Measurements from ENCODE around the gene TMEM74B. TPM values are rescaled to one million over a fixed set of nuclear protein-coding genes. Genes with fewer than 3 reads are reported as not detected.

Gene TMEM74B
- total and polyA plus RNA-seq, 4 donors = 2.3 to 10.9 (median 7.6) TPM

GRCh38 chr20:1191299-1191698 lies 6.5 kb upstream of the TMEM74B start:
- DNase-seq = peak; percentile 70 to 94 (median 89)
- Histone ChIP-seq H3K4me1 (ENCODE audit: control insufficient read depth in 5 of 5, insufficient read depth in 5 of 5, low read length in 5 of 5) (peaks cover 0 to 40% (median 8%) of the 10 kb centered on the region in 5 donors), H3K4me3 (no peak overlapping the region), H3K9me3 (ENCODE audit: control insufficient read depth in 4 of 4, insufficient read depth in 3 of 4, low read length in 3 of 4) (peaks cover 0 to 5% (median 2%) of the 10 kb centered on the region in 4 donors), H3K27ac (ENCODE audit: low read depth in 1 of 2, low read length in 1 of 2) (no peak overlapping the region), H3K36me3 (ENCODE audit: control insufficient read depth in 4 of 4, insufficient read depth in 4 of 4, low read length in 4 of 4) (peaks cover 0 to 2% (median 0%) of the 10 kb centered on the region in 4 donors), H3K9ac (ENCODE audit: insufficient read depth in 1 of 2, low read length in 2 of 2) (no peak overlapping the region), H3K27me3 (ENCODE audit: control insufficient read depth in 3 of 3, insufficient read depth in 3 of 3, low read length in 2 of 3) (peaks cover 0 to 9% (median 2%) of the 10 kb centered on the region in 3 donors)
- 82 to 88% methylated on average over 3 of the region's 3 CpGs for WGBS, 2 donors
- TF ChIP-seq CTCF (IDR thresholded peaks at IDR 0.05; ENCODE audit: control extremely low read depth, extremely low read depth) = no peak
- ATAC-seq (ENCODE audit: insufficient read depth, low FRiP score) = no peak

GRCh38 chr20:1190847-1191246 lies 6.1 kb upstream of the TMEM74B start:
- WGBS, 2 donors = 78 to 84% methylated on average over 3 of the region's 3 CpGs
- H3K4me1 ChIP-seq (ENCODE audit: control insufficient read depth in 5 of 5, insufficient read depth in 5 of 5, low read length in 5 of 5) = peaks cover 0 to 44% (median 8%) of the 10 kb centered on the region in 5 donors
- H3K9ac ChIP-seq (ENCODE audit: insufficient read depth in 1 of 2, low read length in 2 of 2) = no peak overlapping the region
- peaks cover 0 to 2% (median 0%) of the 10 kb centered on the region in 4 donors for H3K36me3 ChIP-seq (ENCODE audit: control insufficient read depth in 4 of 4, insufficient read depth in 4 of 4, low read length in 4 of 4)
- ATAC-seq (ENCODE audit: insufficient read depth, low FRiP score) = no peak
- H3K27me3 ChIP-seq (ENCODE audit: control insufficient read depth in 3 of 3, insufficient read depth in 3 of 3, low read length in 2 of 3) = peaks cover 0 to 9% (median 2%) of the 10 kb centered on the region in 3 donors
- peaks cover 0 to 5% (median 2%) of the 10 kb centered on the region in 4 donors for H3K9me3 ChIP-seq (ENCODE audit: control insufficient read depth in 4 of 4, insufficient read depth in 3 of 4, low read length in 3 of 4)
- no peak overlapping the region for H3K4me3 ChIP-seq
- peak in 2 of 3 donors; percentile 41 to 48 for DNase-seq
- TF ChIP-seq CTCF (IDR thresholded peaks at IDR 0.05; ENCODE audit: control extremely low read depth, extremely low read depth) = no peak
- no peak overlapping the region for H3K27ac ChIP-seq (ENCODE audit: low read depth in 1 of 2, low read length in 1 of 2)

GRCh38 chr20:1189827-1190226 lies 5.0 kb upstream of the TMEM74B start:
- WGBS, 2 donors = 4 to 53% methylated on average over 1 of the region's 1 CpG
- no peak for TF ChIP-seq CTCF (IDR thresholded peaks at IDR 0.05; ENCODE audit: control extremely low read depth, extremely low read depth)
- ATAC-seq (ENCODE audit: insufficient read depth, low FRiP score) = no peak

GRCh38 chr20:1188347-1188746 lies 3.6 kb upstream of the TMEM74B start:
- ATAC-seq (ENCODE audit: insufficient read depth, low FRiP score) (no peak), DNase-seq (no peak)
- Histone ChIP-seq H3K4me1 (ENCODE audit: control insufficient read depth in 5 of 5, insufficient read depth in 5 of 5, low read length in 5 of 5) (peaks cover 0 to 54% (median 11%) of the 10 kb centered on the region in 5 donors), H3K9me3 (ENCODE audit: control insufficient read depth in 4 of 4, insufficient read depth in 3 of 4, low read length in 3 of 4) (peaks cover 0 to 5% (median 2%) of the 10 kb centered on the region in 4 donors), H3K9ac (ENCODE audit: insufficient read depth in 1 of 2, low read length in 2 of 2) (peak overlapping the region in 1 of 2 donors; percentile 11), H3K27me3 (ENCODE audit: control insufficient read depth in 3 of 3, insufficient read depth in 3 of 3, low read length in 2 of 3) (peaks cover 0 to 21% (median 7%) of the 10 kb centered on the region in 3 donors), H3K4me3 (no peak overlapping the region), H3K27ac (ENCODE audit: low read depth in 1 of 2, low read length in 1 of 2) (peak overlapping the region in 1 of 2 donors; percentile 74), H3K36me3 (ENCODE audit: control insufficient read depth in 4 of 4, insufficient read depth in 4 of 4, low read length in 4 of 4) (peaks cover 0 to 2% (median 0%) of the 10 kb centered on the region in 4 donors)
- WGBS, 2 donors = 93 to 94% methylated on average over 1 of the region's 1 CpG
- TF ChIP-seq CTCF (IDR thresholded peaks at IDR 0.05; ENCODE audit: control extremely low read depth, extremely low read depth) = no peak

More at GRCh38 chr20:1189827-1190226, 5.0 kb upstream of the TMEM74B start:
- H3K4me3 ChIP-seq = no peak overlapping the region
- peaks cover 0 to 9% (median 2%) of the 10 kb centered on the region in 3 donors for H3K27me3 ChIP-seq (ENCODE audit: control insufficient read depth in 3 of 3, insufficient read depth in 3 of 3, low read length in 2 of 3)
- H3K36me3 ChIP-seq (ENCODE audit: control insufficient read depth in 4 of 4, insufficient read depth in 4 of 4, low read length in 4 of 4) = peaks cover 0 to 2% (median 0%) of the 10 kb centered on the region in 4 donors
- H3K9ac ChIP-seq (ENCODE audit: insufficient read depth in 1 of 2, low read length in 2 of 2) = no peak overlapping the region
- no peak overlapping the region for H3K27ac ChIP-seq (ENCODE audit: low read depth in 1 of 2, low read length in 1 of 2)
- peaks cover 0 to 5% (median 2%) of the 10 kb centered on the region in 4 donors for H3K9me3 ChIP-seq (ENCODE audit: control insufficient read depth in 4 of 4, insufficient read depth in 3 of 4, low read length in 3 of 4)
- H3K4me1 ChIP-seq (ENCODE audit: control insufficient read depth in 5 of 5, insufficient read depth in 5 of 5, low read length in 5 of 5) = peaks cover 0 to 45% (median 8%) of the 10 kb centered on the region in 5 donors
- no peak for DNase-seq

All from lung (tissue), 12 donors.